Loucy (cell line): ENCODE results near the gene MMP24.

Experiments
- H2AFZ ChIP-seq: fragments of 200-600 bp; sonication (generic); 2 replicates; pipeline ENCODE4 v1.6.0; 2016; ENCODE audit warnings: antibody characterized with exemption, mild to moderate bottlenecking, low read length, moderate library complexity
- H3F3A ChIP-seq: fragments of 200-600 bp; 2 replicates; pipeline ENCODE4 v1.6.0; 2016; ENCODE audit warnings: antibody characterized with exemption, low read depth, mild to moderate bottlenecking
- H3K27me3 ChIP-seq: fragments of 200-600 bp; sonication (generic); 2 replicates; pipeline ENCODE4 v1.6.1; 2014; ENCODE audit warnings: low read length, mild to moderate bottlenecking; ENCODE audit not compliant: insufficient read depth, poor library complexity, severe bottlenecking
- H3K36me3 ChIP-seq: fragments of 200-600 bp; sonication (generic); 2 replicates; pipeline ENCODE4 v1.6.1; 2016; ENCODE audit warnings: low read length; ENCODE audit not compliant: insufficient read depth
- H3K4me1 ChIP-seq: fragments of 200-600 bp; sonication (generic); 2 replicates; pipeline ENCODE4 v1.5.1; 2014; ENCODE audit warnings: low read length, mild to moderate bottlenecking; ENCODE audit not compliant: insufficient read depth, poor library complexity, severe bottlenecking
- H3K4me2 ChIP-seq: fragments of 200-600 bp; sonication (generic); 2 replicates; pipeline ENCODE4 v1.6.0; 2014; ENCODE audit warnings: antibody characterized with exemption, low read length, low read depth, mild to moderate bottlenecking; ENCODE audit not compliant: poor library complexity, severe bottlenecking
- H3K4me3 ChIP-seq: fragments of 200-600 bp; sonication (generic); 2 replicates; pipeline ENCODE4 v1.5.1; 2014; ENCODE audit warnings: low read length, mild to moderate bottlenecking, mixed read lengths; ENCODE audit not compliant: poor library complexity, severe bottlenecking
- H3K79me2 ChIP-seq: fragments of 200-600 bp; sonication (generic); 2 replicates; pipeline ENCODE4 v1.6.1; 2014; ENCODE audit warnings: low read length; ENCODE audit not compliant: insufficient read depth
- H3K9ac ChIP-seq: fragments of 200-600 bp; sonication (generic); 2 replicates; pipeline ENCODE4 v1.6.0; 2014; ENCODE audit warnings: mild to moderate bottlenecking, low read depth, low read length, moderate library complexity; ENCODE audit not compliant: poor library complexity, severe bottlenecking
- H3K9me2 ChIP-seq: fragments of 200-600 bp; sonication (generic); replicated peaks from 2 replicates; pipeline ENCODE4 v1.6.1; 2016; ENCODE audit warnings: low read depth, low read length, mixed read lengths
- H3K9me3 ChIP-seq: fragments of 200-600 bp; sonication (generic); 2 replicates; pipeline ENCODE4 v1.6.1; 2014; ENCODE audit warnings: mild to moderate bottlenecking, antibody characterized with exemption, low read length, low read depth; ENCODE audit not compliant: insufficient read depth
- H4K20me1 ChIP-seq: fragments of 200-600 bp; sonication (generic); 2 replicates; pipeline ENCODE4 v1.6.0; 2014; ENCODE audit warnings: antibody characterized with exemption, low read length, mild to moderate bottlenecking; ENCODE audit not compliant: insufficient read depth, poor library complexity, severe bottlenecking
- CTCF ChIP-seq: fragments of 200-600 bp; sonication (generic); conservative IDR thresholded peaks from 2 replicates; pipeline ENCODE4 v1.5.1; 2014; ENCODE audit warnings: mild to moderate bottlenecking, antibody characterized with exemption, low read length
- EZH2phosphoT487 ChIP-seq: fragments of 200-600 bp; IDR thresholded peaks from 2 replicates; pipeline ENCODE4 v1.6.1; 2018; ENCODE audit warnings: antibody characterized with exemption, mild to moderate bottlenecking, moderate library complexity, borderline replicate concordance

Gene MMP24

GRCh38 chr20:35235881-35236280 lies 9.4 kb downstream of the MMP24 start:
- Histone ChIP-seq H2AFZ (no peak overlapping the region), H3K36me3 (no peaks in the 10 kb centered on the region), H3K27me3 (no peaks in the 10 kb centered on the region), H3K9me2 (no peaks in the 10 kb centered on the region), H3K79me2 (no peaks in the 10 kb centered on the region), H3K4me3 (no peak overlapping the region), H3K4me2 (no peak overlapping the region), H3K9ac (no peak overlapping the region), H4K20me1 (no peaks in the 10 kb centered on the region), H3K4me1 (peaks cover 15% of the 10 kb centered on the region), H3K9me3 (no peaks in the 10 kb centered on the region), H3F3A (no peaks in the 10 kb centered on the region)
- no peak for TF ChIP-seq EZH2phosphoT487
- TF ChIP-seq CTCF: no peak

GRCh38 chr20:35237486-35237885 lies 11.0 kb downstream of the MMP24 start:
- H3K4me2 ChIP-seq: no peak overlapping the region

DNA sequence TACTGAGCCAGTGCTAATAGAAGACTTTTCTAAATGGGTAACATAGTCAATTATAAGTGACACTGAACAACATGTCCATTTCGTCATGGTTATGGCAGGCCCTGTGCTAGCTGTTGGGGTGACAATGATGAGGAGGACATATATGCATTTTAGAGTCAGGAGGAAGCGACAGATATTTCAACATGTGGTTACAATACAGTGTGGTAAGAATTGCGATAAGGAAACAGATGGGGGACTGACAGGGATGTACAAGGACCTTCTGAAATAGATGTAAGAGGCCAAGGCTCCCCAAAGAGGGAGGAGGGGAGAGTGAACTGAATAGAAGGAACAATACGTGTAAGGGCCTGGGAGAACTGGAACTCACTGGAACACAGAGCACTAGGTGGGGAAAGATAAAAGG lies 11.7 kb downstream of the MMP24 start:
- H4K20me1 ChIP-seq: no peaks in the 10 kb centered on the region
- H3K36me3 ChIP-seq: no peaks in the 10 kb centered on the region
- H3K79me2 ChIP-seq: no peaks in the 10 kb centered on the region
- H3K27me3 ChIP-seq: no peaks in the 10 kb centered on the region
- H3F3A ChIP-seq: no peaks in the 10 kb centered on the region
- H3K9me2 ChIP-seq: no peaks in the 10 kb centered on the region
- no peak overlapping the region for H2AFZ ChIP-seq
- TF ChIP-seq CTCF (no peak), EZH2phosphoT487 (no peak)
- no peaks in the 10 kb centered on the region for H3K4me1 ChIP-seq
- H3K4me3 ChIP-seq: no peak overlapping the region
- no peaks in the 10 kb centered on the region for H3K9me3 ChIP-seq
- no peak overlapping the region for H3K9ac ChIP-seq
- H3K4me2 ChIP-seq: no peak overlapping the region

More at GRCh38 chr20:35237486-35237885, 11.0 kb downstream of the MMP24 start:
- no peaks in the 10 kb centered on the region for H3K27me3 ChIP-seq
- H2AFZ ChIP-seq: no peak overlapping the region
- peaks cover 4% of the 10 kb centered on the region for H3K4me1 ChIP-seq
- no peak for TF ChIP-seq CTCF
- TF ChIP-seq EZH2phosphoT487: no peak
- no peaks in the 10 kb centered on the region for H3F3A ChIP-seq
- H3K4me3 ChIP-seq: no peak overlapping the region
- H3K9ac ChIP-seq: no peak overlapping the region
- H3K36me3 ChIP-seq: no peaks in the 10 kb centered on the region
- H3K79me2 ChIP-seq: no peaks in the 10 kb centered on the region
- no peaks in the 10 kb centered on the region for H3K9me2 ChIP-seq
- no peaks in the 10 kb centered on the region for H4K20me1 ChIP-seq
- no peaks in the 10 kb centered on the region for H3K9me3 ChIP-seq
